HG03342 (cell line): ENCODE data around the gene CCDC124.
"Not testable (repeated sequence)": the region's sequence is repeated elsewhere in the genome, so short reads cannot be mapped to it uniquely, and the experiment has no call there.

Experiments used
- ATAC-seq: cut with Tn5 transposase; IDR thresholded peaks from one replicate; pipeline ENCODE4 v1.9.1; 2021; ENCODE audit warnings: mild to moderate bottlenecking, moderate library complexity; ENCODE audit not compliant: unreplicated experiment

Gene CCDC124

GRCh38 chr19:17977488-17977887 is 44.7 kb downstream of the CCDC124 start:
- ATAC-seq, result no peak

GRCh38 chr19:17981611-17982010 is 48.8 kb downstream of the CCDC124 start:
- no peak for ATAC-seq

GRCh38 chr19:17982430-17982829 is 49.6 kb downstream of the CCDC124 start:
- ATAC-seq, result no peak

- ATAC-seq, result no peak
Observed at GRCh38 chr19:17985037-17985818, 52.4 kb downstream of the CCDC124 start.

- ATAC-seq, result not testable (repeated sequence)
Observed at GRCh38 chr19:17986569-17986968, 53.8 kb downstream of the CCDC124 start.

- ATAC-seq, result no peak
Observed at GRCh38 chr19:17988161-17988560, 55.3 kb downstream of the CCDC124 start.

- ATAC-seq, result no peak
Observed at GRCh38 chr19:17989425-17990094, 56.7 kb downstream of the CCDC124 start.

- ATAC-seq, result no peak
Observed at GRCh38 chr19:17993076-17993813, 60.4 kb downstream of the CCDC124 start.
